ENCODE measurements around the gene PHTF1.

Gene PHTF1

DNA sequence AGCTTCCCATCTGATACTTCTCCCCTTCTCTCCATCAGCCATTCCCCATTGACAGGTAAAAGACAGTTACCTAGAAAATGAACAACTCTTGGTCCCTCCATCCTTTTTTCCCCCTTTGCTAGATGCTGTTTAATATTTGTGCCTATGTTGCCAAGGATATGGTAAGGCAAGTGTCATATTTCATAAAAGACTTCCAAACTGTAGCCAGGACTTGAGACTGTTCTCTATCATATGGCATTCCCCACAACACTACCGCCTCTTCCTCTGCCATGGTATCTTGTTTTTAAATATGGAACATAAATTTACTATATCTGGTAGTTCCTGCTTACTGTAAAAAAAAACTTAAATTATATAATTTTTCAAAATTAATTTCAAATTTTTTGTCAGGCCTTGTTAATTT is 97.2 kb downstream of the PHTF1 start:
- no peak overlapping the region for H3K27ac ChIP-seq (ENCODE audit: insufficient read depth in 1 of 2, low read depth in 1 of 2, low read length in 2 of 2, poor library complexity in 1 of 2, severe bottlenecking in 2 of 2)
- ChIA-PET POLR2A (no interaction called here), CTCF (no interaction called here)
- DNase-seq: no peak
- H3K4me1 ChIP-seq (ENCODE audit: control extremely low read depth in 1 of 4, control insufficient read depth in 4 of 4, insufficient read depth in 4 of 4, low read length in 3 of 4): peaks cover 0 to 3% (median 0%) of the 10 kb centered on the region in 4 experiments
- WGBS (ENCODE audit: insufficient coverage): no CpG with 5 or more reads among the region's 1 CpG
- no peak overlapping the region for H3K4me3 ChIP-seq (ENCODE audit: control insufficient read depth in 1 of 7, extremely low read depth in 1 of 7, insufficient read depth in 4 of 7, low read depth in 2 of 7, low read length in 6 of 7)
- no peaks in the 10 kb centered on the region for H3K27me3 ChIP-seq (replicated peaks in 2 of 5; ENCODE audit: control insufficient read depth in 4 of 5, insufficient read depth in 5 of 5, low read length in 4 of 5)
- H3K9me3 ChIP-seq (ENCODE audit: control extremely low read depth in 1 of 5, control insufficient read depth in 4 of 5, insufficient read depth in 2 of 5, low read depth in 1 of 5, low read length in 4 of 5): peaks cover 0 to 3% (median 0%) of the 10 kb centered on the region in 5 experiments
- no peaks in the 10 kb centered on the region for H3K36me3 ChIP-seq (ENCODE audit: control insufficient read depth in 4 of 4, insufficient read depth in 4 of 4, low read length in 3 of 4)

DNA sequence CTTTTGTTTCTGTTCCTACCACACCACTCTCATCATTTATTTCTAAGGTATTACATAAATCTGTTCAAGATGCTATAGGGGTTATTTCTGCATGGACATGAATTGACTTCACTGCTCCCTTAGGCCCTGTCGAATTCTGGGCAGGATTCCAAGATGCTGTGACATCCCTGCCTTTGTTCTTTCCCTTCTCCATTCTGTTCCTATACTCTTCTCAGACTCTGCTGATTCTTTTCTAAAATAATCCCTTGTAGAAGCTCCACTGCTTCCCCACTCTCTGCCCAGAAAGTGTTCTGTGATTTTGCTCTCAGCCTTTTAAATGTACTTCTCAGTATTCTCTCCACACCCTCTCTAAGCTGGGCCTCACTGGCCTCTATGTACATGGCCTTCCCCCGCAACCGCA is 99.2 kb downstream of the PHTF1 start:
- H3K27me3 ChIP-seq (replicated peaks in 2 of 5; ENCODE audit: control insufficient read depth in 4 of 5, insufficient read depth in 5 of 5, low read length in 4 of 5): no peaks in the 10 kb centered on the region
- H3K4me1 ChIP-seq (ENCODE audit: control extremely low read depth in 1 of 4, control insufficient read depth in 4 of 4, insufficient read depth in 4 of 4, low read length in 3 of 4): peaks cover 0 to 5% (median 0%) of the 10 kb centered on the region in 4 experiments
- ChIA-PET POLR2A (no interaction called here), CTCF (no interaction called here)
- H3K27ac ChIP-seq (ENCODE audit: insufficient read depth in 1 of 2, low read depth in 1 of 2, low read length in 2 of 2, poor library complexity in 1 of 2, severe bottlenecking in 2 of 2): no peak overlapping the region
- H3K9me3 ChIP-seq (ENCODE audit: control extremely low read depth in 1 of 5, control insufficient read depth in 4 of 5, insufficient read depth in 2 of 5, low read depth in 1 of 5, low read length in 4 of 5): no peaks in the 10 kb centered on the region
- H3K36me3 ChIP-seq (ENCODE audit: control insufficient read depth in 4 of 4, insufficient read depth in 4 of 4, low read length in 3 of 4): no peaks in the 10 kb centered on the region
- 93% methylated on average over 1 of the region's 3 CpGs for WGBS (ENCODE audit: insufficient coverage)
- no peak for DNase-seq
- no peak overlapping the region for H3K4me3 ChIP-seq (ENCODE audit: control insufficient read depth in 1 of 7, extremely low read depth in 1 of 7, insufficient read depth in 4 of 7, low read depth in 2 of 7, low read length in 6 of 7)

DNA sequence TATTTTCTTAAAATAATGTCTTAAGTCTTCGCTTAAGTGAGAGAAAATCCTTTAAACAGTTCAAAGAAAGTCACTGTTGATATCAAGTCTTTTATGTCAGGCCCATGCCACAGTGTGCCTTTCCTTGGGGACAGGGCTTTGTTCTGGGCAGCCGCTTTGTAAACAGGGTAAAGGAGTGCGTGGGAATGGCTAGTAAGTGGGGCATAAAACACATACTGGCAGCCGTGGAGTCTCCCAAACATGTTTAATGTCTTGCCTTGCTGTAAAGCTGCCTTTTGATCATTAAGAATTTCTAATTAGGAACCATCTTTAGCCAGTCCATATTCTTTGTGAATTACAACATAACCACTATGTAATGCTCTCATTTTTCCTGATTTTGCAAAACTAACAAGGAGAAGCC is 99.7 kb downstream of the PHTF1 start:
- WGBS (ENCODE audit: insufficient coverage): 100% methylated on average over 4 of the region's 4 CpGs
- Histone ChIP-seq H3K9me3 (ENCODE audit: control extremely low read depth in 1 of 5, control insufficient read depth in 4 of 5, insufficient read depth in 2 of 5, low read depth in 1 of 5, low read length in 4 of 5) (no peaks in the 10 kb centered on the region), H3K4me3 (ENCODE audit: control insufficient read depth in 1 of 7, extremely low read depth in 1 of 7, insufficient read depth in 4 of 7, low read depth in 2 of 7, low read length in 6 of 7) (no peak overlapping the region), H3K27ac (ENCODE audit: insufficient read depth in 1 of 2, low read depth in 1 of 2, low read length in 2 of 2, poor library complexity in 1 of 2, severe bottlenecking in 2 of 2) (no peak overlapping the region), H3K4me1 (ENCODE audit: control extremely low read depth in 1 of 4, control insufficient read depth in 4 of 4, insufficient read depth in 4 of 4, low read length in 3 of 4) (peaks cover 0 to 5% (median 0%) of the 10 kb centered on the region in 4 experiments), H3K27me3 (replicated peaks in 2 of 5; ENCODE audit: control insufficient read depth in 4 of 5, insufficient read depth in 5 of 5, low read length in 4 of 5) (no peaks in the 10 kb centered on the region), H3K36me3 (ENCODE audit: control insufficient read depth in 4 of 4, insufficient read depth in 4 of 4, low read length in 3 of 4) (no peaks in the 10 kb centered on the region)
- no peak for DNase-seq
- POLR2A ChIA-PET: no interaction called here
- CTCF ChIA-PET: no interaction called here

DNA sequence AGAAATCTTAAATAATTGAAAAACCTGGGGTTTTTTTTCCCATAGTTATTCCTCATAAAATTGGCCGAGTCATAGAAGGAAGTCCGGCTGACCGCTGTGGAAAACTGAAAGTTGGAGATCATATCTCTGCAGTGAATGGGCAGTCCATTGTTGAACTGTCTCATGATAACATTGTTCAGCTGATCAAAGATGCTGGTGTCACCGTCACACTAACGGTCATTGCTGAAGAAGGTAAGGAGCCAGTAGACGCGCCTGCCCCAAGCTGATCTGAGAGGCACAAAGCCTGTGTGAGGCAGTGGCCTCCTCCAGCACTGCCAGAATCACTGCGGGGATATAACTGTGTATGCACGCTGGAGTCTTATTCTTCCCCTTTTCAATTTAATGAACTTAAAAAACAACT is 100.3 kb downstream of the PHTF1 start:
- no peak for DNase-seq
- Histone ChIP-seq H3K4me3 (ENCODE audit: control insufficient read depth in 1 of 7, extremely low read depth in 1 of 7, insufficient read depth in 4 of 7, low read depth in 2 of 7, low read length in 6 of 7) (no peak overlapping the region), H3K4me1 (ENCODE audit: control extremely low read depth in 1 of 4, control insufficient read depth in 4 of 4, insufficient read depth in 4 of 4, low read length in 3 of 4) (peaks cover 0 to 5% (median 0%) of the 10 kb centered on the region in 4 experiments), H3K27ac (ENCODE audit: insufficient read depth in 1 of 2, low read depth in 1 of 2, low read length in 2 of 2, poor library complexity in 1 of 2, severe bottlenecking in 2 of 2) (no peak overlapping the region), H3K9me3 (ENCODE audit: control extremely low read depth in 1 of 5, control insufficient read depth in 4 of 5, insufficient read depth in 2 of 5, low read depth in 1 of 5, low read length in 4 of 5) (no peaks in the 10 kb centered on the region), H3K36me3 (ENCODE audit: control insufficient read depth in 4 of 4, insufficient read depth in 4 of 4, low read length in 3 of 4) (no peaks in the 10 kb centered on the region), H3K27me3 (replicated peaks in 2 of 5; ENCODE audit: control insufficient read depth in 4 of 5, insufficient read depth in 5 of 5, low read length in 4 of 5) (no peaks in the 10 kb centered on the region)
- 82% methylated on average over 8 of the region's 9 CpGs for WGBS (ENCODE audit: insufficient coverage)
- POLR2A ChIA-PET: no interaction called here
- CTCF ChIA-PET: no interaction called here

DNA sequence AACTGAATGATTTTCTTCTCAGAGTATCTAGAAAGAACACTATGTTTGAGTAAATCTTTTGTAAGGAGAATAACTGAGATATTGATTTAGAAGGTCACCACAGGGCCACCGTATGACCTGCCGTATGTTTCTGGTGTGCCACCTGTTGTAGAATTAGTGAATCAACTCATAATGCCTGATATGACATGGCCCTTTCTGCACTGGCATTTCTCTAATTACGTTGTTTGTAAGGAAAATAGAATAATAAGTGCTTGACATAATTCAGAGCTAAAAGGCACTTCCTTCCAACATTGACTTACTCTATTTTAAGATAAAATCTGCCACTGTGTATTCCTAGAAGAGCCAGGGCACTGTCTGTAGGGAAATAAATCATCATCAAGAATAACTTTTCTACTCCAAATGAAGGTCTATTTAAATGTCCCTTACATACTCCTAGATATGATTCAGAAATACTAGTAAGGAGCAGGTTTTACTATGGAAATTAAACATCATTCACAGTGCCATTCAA is 101.7 kb downstream of the PHTF1 start:
- no peak overlapping the region for H3K27ac ChIP-seq (ENCODE audit: insufficient read depth in 1 of 2, low read depth in 1 of 2, low read length in 2 of 2, poor library complexity in 1 of 2, severe bottlenecking in 2 of 2)
- H3K4me3 ChIP-seq (ENCODE audit: control insufficient read depth in 1 of 7, extremely low read depth in 1 of 7, insufficient read depth in 4 of 7, low read depth in 2 of 7, low read length in 6 of 7): no peak overlapping the region
- POLR2A ChIA-PET: interaction anchor here (0.6 kb wide), 1 partner anchor 10 kb away, joined by 3 read pairs; no protein-coding TSS in a partner anchor
- H3K36me3 ChIP-seq (ENCODE audit: control insufficient read depth in 4 of 4, insufficient read depth in 4 of 4, low read length in 3 of 4): no peaks in the 10 kb centered on the region
- WGBS (ENCODE audit: insufficient coverage): 100% methylated on average over 2 of the region's 3 CpGs
- H3K4me1 ChIP-seq (ENCODE audit: control extremely low read depth in 1 of 4, control insufficient read depth in 4 of 4, insufficient read depth in 4 of 4, low read length in 3 of 4): peaks cover 0 to 5% (median 0%) of the 10 kb centered on the region in 4 experiments
- CTCF ChIA-PET: no interaction called here
- DNase-seq: no peak
- no peaks in the 10 kb centered on the region for H3K27me3 ChIP-seq (replicated peaks in 2 of 5; ENCODE audit: control insufficient read depth in 4 of 5, insufficient read depth in 5 of 5, low read length in 4 of 5)
- H3K9me3 ChIP-seq (ENCODE audit: control extremely low read depth in 1 of 5, control insufficient read depth in 4 of 5, insufficient read depth in 2 of 5, low read depth in 1 of 5, low read length in 4 of 5): no peaks in the 10 kb centered on the region

DNA sequence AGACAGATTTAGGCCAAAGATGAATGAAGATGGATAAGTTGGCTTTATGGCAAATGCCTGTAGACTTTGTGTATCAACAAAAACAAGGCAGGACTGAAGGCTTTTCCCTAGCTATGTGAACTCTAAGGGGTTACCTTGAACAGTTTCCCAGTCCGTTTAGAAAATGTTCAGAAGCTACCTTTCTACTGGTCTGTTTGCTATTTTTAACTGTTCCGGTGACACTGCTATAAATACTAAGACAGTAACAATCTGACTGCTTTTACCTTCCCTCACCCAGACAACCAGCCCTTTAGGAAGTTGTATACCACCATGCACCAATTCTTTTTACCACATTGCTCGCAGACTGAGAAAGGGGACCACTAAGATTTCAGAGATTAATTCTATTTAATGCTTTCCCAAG is 102.2 kb downstream of the PHTF1 start:
- no peak overlapping the region for H3K27ac ChIP-seq (ENCODE audit: insufficient read depth in 1 of 2, low read depth in 1 of 2, low read length in 2 of 2, poor library complexity in 1 of 2, severe bottlenecking in 2 of 2)
- H3K27me3 ChIP-seq (replicated peaks in 2 of 5; ENCODE audit: control insufficient read depth in 4 of 5, insufficient read depth in 5 of 5, low read length in 4 of 5): no peaks in the 10 kb centered on the region
- H3K9me3 ChIP-seq (ENCODE audit: control extremely low read depth in 1 of 5, control insufficient read depth in 4 of 5, insufficient read depth in 2 of 5, low read depth in 1 of 5, low read length in 4 of 5): no peaks in the 10 kb centered on the region
- CTCF ChIA-PET: no interaction called here
- no peak for DNase-seq
- WGBS (ENCODE audit: insufficient coverage): 90% methylated on average over 3 of the region's 3 CpGs
- POLR2A ChIA-PET: no interaction called here
- no peaks in the 10 kb centered on the region for H3K36me3 ChIP-seq (ENCODE audit: control insufficient read depth in 4 of 4, insufficient read depth in 4 of 4, low read length in 3 of 4)
- peaks cover 0 to 5% (median 0%) of the 10 kb centered on the region in 4 experiments for H3K4me1 ChIP-seq (ENCODE audit: control extremely low read depth in 1 of 4, control insufficient read depth in 4 of 4, insufficient read depth in 4 of 4, low read length in 3 of 4)
- no peak overlapping the region for H3K4me3 ChIP-seq (ENCODE audit: control insufficient read depth in 1 of 7, extremely low read depth in 1 of 7, insufficient read depth in 4 of 7, low read depth in 2 of 7, low read length in 6 of 7)

DNA sequence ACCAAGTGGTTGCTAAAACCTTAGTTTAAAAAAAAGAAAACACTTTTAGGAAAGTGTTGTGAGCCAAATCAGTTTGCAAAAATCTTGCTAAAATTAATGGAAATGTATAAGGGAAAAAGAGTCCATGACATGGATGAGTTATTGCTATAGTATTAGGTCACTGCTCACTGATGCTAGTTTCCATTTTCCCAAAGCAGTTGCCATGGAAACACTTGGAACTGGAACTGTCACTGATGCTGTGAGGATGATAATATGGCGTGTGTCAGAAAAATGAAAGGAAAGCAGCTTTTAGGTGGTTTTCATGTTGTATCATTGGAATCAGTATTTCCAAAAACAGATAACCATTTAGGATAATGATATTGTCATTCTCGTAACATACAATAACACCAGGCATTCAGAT is 104.4 kb downstream of the PHTF1 start:
- H3K27ac ChIP-seq (ENCODE audit: insufficient read depth in 1 of 2, low read depth in 1 of 2, low read length in 2 of 2, poor library complexity in 1 of 2, severe bottlenecking in 2 of 2): no peak overlapping the region
- no peaks in the 10 kb centered on the region for H3K9me3 ChIP-seq (ENCODE audit: control extremely low read depth in 1 of 5, control insufficient read depth in 4 of 5, insufficient read depth in 2 of 5, low read depth in 1 of 5, low read length in 4 of 5)
- WGBS (ENCODE audit: insufficient coverage): no CpG with 5 or more reads among the region's 2 CpGs
- no peak overlapping the region for H3K4me3 ChIP-seq (ENCODE audit: control insufficient read depth in 1 of 7, extremely low read depth in 1 of 7, insufficient read depth in 4 of 7, low read depth in 2 of 7, low read length in 6 of 7)
- ChIA-PET POLR2A (no interaction called here), CTCF (no interaction called here)
- DNase-seq: no peak
- H3K36me3 ChIP-seq (ENCODE audit: control insufficient read depth in 4 of 4, insufficient read depth in 4 of 4, low read length in 3 of 4): no peaks in the 10 kb centered on the region
- no peaks in the 10 kb centered on the region for H3K27me3 ChIP-seq (replicated peaks in 2 of 5; ENCODE audit: control insufficient read depth in 4 of 5, insufficient read depth in 5 of 5, low read length in 4 of 5)
- peaks cover 0 to 5% (median 0%) of the 10 kb centered on the region in 4 experiments for H3K4me1 ChIP-seq (ENCODE audit: control extremely low read depth in 1 of 4, control insufficient read depth in 4 of 4, insufficient read depth in 4 of 4, low read length in 3 of 4)
